ENCODE data around the gene RINL.

RINL gene

DNA sequence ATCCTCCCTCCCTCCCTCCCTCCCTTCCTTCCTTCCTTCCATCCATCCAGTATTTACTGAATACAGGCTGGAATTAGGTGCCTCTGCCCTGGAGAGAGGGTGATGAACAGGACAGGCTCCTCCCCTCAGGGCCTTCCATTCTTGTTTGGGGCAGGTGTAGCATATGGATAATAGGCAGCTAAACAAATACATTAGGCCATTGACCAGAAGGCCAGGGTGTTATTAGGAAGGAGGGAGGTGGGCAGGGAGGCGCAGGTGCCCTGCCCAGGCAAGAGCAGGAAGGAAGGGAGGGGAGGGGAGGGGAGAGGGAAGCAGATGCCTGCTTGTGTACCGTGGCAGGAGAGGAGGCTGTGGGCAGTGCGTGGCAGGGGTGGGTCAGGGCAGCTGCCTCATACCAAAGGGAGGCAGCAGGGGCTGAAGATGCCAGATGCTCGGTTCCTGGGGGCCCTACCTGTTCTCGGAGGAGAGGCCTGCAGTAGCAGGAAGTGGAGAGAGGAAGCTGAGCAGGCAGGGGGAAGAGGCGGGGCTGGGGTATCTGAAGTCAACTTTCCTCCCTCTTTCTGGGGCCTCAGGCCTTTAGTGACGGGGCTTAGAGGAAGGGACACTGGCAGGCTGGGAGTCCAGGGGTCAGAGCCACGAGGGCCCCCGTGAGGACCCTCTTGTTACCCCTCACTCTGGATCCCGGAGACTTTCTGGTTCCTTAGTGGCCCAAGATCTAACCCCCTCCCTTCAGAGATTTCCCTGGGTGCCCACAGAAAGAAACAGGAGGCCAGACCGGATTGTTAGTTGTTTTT lies at the start of gene RINL:
TSS of gene RINL (minus strand) at position 495 of the 794 bp plus-strand sequence. CDS start 1,533 bp downstream, outside the sequence.
- DNase-seq, result peak; percentile 32 to 65 (median 48)

GRCh38 chr19:38924388-38924787 lies 46.3 kb upstream of the RINL start:
- DNase-seq, result no peak

GRCh38 chr19:38922482-38922881 lies 44.4 kb upstream of the RINL start:
- DNase-seq, result no peak

GRCh38 chr19:38921420-38922274 lies 43.6 kb upstream of the RINL start:
- DNase-seq, result no peak

DNA sequence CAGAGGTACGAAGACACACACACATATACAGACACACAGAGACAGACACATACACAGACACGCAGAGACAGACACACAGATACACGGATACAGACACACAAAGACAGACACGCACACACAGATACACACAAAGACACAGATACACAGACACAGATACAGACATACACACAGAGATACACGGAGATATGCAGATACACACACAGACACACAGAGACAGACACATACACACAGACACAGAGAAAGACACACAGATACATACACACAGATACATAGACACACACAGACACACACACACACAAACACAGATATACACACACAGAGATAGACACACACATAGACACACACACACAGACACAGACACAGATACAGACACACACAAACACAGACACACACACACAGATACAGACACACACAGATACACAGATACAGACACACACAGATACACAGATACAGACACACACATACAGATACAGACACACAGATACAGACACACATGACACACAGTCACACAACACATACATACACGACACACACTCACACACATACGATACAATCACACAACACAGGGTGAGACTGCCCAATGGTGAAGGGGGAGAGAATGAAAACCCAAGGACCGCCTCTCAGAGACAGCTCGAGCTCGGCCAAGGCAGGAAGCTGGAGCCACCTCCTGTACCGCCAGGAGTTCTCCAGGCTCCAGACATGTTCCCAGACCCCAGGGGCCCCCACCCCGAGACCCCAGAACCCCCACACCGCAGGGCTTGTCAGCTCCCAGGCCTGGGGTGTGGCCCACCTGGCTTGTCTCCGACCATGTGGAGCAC lies 42.7 kb upstream of the RINL start:
- no peak for DNase-seq

DNA sequence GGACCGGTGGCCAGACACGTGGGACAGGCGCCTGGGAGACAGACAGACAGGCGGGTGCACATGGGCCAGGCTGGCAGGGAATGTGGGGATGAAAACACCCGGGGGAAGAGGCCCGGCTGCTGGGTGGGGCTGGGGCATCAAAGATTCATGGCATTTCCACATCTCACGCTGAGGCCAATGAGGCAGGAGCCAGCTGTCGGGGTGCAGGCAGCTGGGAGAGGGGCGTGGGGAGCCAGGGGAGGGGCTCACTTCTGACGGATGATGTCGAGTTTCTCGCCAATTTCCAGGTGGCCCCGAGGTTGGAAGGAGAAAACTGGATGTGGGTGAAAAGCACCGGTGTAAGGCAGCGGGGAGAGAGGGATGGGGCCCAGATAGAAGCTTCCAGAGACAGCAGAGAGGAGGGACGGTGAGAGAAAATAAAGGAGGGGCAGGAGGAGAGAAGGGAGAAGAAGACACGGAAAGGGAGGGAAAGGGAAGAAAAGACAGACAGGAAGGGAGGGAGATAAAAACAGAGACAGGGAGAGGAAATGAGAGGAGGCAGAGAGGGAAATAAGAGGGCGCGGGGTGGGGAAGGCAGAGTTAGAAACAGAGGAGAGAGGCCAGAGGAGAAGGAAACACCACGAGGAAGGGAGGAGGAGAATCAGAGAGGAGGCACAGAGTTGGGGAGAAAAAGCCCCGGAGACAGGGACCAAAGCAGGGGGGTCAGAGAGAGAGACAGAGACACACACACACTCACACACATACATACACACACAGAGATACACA lies 41.9 kb upstream of the RINL start:
- DNase-seq, result no peak

- DNase-seq, result no peak
Observed at GRCh38 chr19:38918526-38918925, 40.5 kb upstream of the RINL start.

GRCh38 chr19:38917921-38918491 lies 39.9 kb upstream of the RINL start:
- DNase-seq, result no peak

- no peak for DNase-seq
Observed at GRCh38 chr19:38917516-38917915, 39.4 kb upstream of the RINL start.

- no peak for DNase-seq
Observed at GRCh38 chr19:38915329-38916321, 37.5 kb upstream of the RINL start.

GRCh38 chr19:38913958-38914357 lies 35.9 kb upstream of the RINL start:
- no peak for DNase-seq

- DNase-seq, result no peak
Observed at GRCh38 chr19:38912600-38913514, 34.8 kb upstream of the RINL start.

- DNase-seq, result no peak
Observed at GRCh38 chr19:38911388-38912001, 33.4 kb upstream of the RINL start.

- DNase-seq, result no peak
Observed at GRCh38 chr19:38910488-38910887, 32.4 kb upstream of the RINL start.

DNA sequence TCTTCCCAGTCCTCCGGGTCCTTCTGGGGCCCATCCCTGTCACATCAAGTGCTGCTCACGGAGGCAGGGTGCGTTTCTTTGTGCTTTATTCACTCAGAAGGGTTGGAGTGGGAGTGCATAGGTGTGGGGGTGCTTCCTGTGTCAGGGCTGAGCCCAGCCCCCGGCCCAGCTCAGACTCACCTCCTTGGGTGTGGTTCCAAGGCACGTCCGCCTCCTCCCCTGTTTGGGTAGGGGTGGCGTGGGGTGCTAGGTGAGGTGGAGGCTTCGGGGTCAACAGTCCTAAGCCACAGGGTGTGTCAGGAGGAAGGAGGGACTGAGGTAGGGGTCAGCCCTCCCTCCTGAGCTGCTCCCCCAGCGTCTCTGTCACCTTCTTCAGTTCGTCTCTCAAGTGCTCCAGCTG lies 30.8 kb upstream of the RINL start:
- DNase-seq, result no peak

GRCh38 chr19:38907670-38908069 lies 29.6 kb upstream of the RINL start:
- no peak for DNase-seq

DNA sequence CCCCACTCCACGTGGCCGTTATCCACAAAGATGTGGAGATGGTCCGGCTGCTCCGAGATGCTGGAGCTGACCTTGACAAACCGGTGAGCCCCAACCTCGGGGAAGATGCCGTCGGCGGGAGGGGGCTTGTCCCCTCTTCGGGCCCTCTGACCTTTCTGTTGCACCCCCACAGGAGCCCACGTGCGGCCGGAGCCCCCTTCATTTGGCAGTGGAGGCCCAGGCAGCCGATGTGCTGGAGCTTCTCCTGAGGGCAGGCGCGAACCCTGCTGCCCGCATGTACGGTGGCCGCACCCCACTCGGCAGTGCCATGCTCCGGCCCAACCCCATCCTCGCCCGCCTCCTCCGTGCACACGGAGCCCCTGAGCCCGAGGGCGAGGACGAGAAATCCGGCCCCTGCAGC lies 29.2 kb upstream of the RINL start:
- no peak for DNase-seq

DNA sequence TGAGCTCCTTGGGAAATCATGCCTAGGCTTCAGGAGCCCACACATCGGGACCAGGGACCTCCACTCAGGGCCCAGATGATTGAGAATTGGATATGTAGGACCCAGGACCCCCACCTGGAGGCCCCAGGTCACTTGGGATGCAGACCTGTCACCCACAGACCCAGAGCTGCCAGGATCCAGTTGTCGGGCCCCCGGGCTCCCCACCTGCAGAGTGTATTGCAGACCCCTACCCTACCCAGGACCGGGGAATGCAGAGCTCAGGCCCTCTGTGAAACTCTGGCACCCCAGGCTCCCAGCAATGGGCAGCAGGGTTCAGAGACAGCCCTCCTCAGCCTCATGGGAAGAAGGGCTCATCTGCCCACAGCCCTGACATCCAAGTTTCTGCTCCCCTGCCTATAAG lies 27.5 kb upstream of the RINL start:
- DNase-seq, result no peak
